ENCODE measurements around the gene MGLL. TPM values are rescaled to one million over a fixed set of nuclear protein-coding genes. Genes with fewer than 3 reads are reported as not detected.

MGLL gene
- total RNA-seq, 4 donors from 2014 or later: 12.6 to 44.8 (median 32.3) TPM

- intact Hi-C loops (cut with DNase I; ENCODE audit: low total_unique reads): no loop called here
- no peak overlapping the region for H3K27ac ChIP-seq
These were observed 141.5 kb downstream of the MGLL start for GRCh38 chr3:127680798-127681221.

GRCh38 chr3:127680146-127680661, 142.1 kb downstream of the MGLL start:
- Histone ChIP-seq H3K4me3 (no peak overlapping the region), H3K4me1 (no peaks in the 10 kb centered on the region), H3K27ac (no peak overlapping the region), H3K27me3 (no peaks in the 10 kb centered on the region), H3K36me3 (no peaks in the 10 kb centered on the region), H3K9me3 (no peaks in the 10 kb centered on the region)
- intact Hi-C loops (cut with DNase I; ENCODE audit: low total_unique reads): no loop called here
- TF ChIP-seq CTCF (IDR thresholded peaks at IDR 0.05) (no peak), POLR2A (IDR thresholded peaks at IDR 0.05) (no peak)
- DNase-seq: peak; percentile 12 to 14

More at GRCh38 chr3:127680798-127681221, 141.5 kb downstream of the MGLL start:
- Histone ChIP-seq H3K9me3 (no peaks in the 10 kb centered on the region), H3K27me3 (no peaks in the 10 kb centered on the region), H3K4me3 (no peak overlapping the region), H3K4me1 (no peaks in the 10 kb centered on the region), H3K36me3 (no peaks in the 10 kb centered on the region)
- TF ChIP-seq POLR2A (IDR thresholded peaks at IDR 0.05) (no peak), CTCF (IDR thresholded peaks at IDR 0.05) (no peak)
- DNase-seq: peak; percentile 12 to 15

- Histone ChIP-seq H3K4me1 (no peaks in the 10 kb centered on the region), H3K36me3 (no peaks in the 10 kb centered on the region), H3K9me3 (no peaks in the 10 kb centered on the region), H3K27me3 (no peaks in the 10 kb centered on the region), H3K27ac (no peak overlapping the region), H3K4me3 (no peak overlapping the region)
- peak in 1 of 2 donors; percentile 24 for DNase-seq
- intact Hi-C loops (cut with DNase I; ENCODE audit: low total_unique reads): loop anchor here (10.0 kb wide), 1 partner anchor 85 kb away; the partner anchor contains the start of genes MCM2 and TPRA1
- TF ChIP-seq POLR2A (IDR thresholded peaks at IDR 0.05): no peak
- TF ChIP-seq CTCF (IDR thresholded peaks at IDR 0.05): no peak
These were observed 142.7 kb downstream of the MGLL start for GRCh38 chr3:127679534-127680145.

- no peak for TF ChIP-seq CTCF (IDR thresholded peaks at IDR 0.05)
- Histone ChIP-seq H3K27ac (no peak overlapping the region), H3K4me1 (peaks cover 0 to 4% of the 10 kb centered on the region in 2 donors), H3K27me3 (no peaks in the 10 kb centered on the region), H3K4me3 (no peak overlapping the region), H3K36me3 (no peaks in the 10 kb centered on the region), H3K9me3 (no peaks in the 10 kb centered on the region)
- intact Hi-C loops (cut with DNase I; ENCODE audit: low total_unique reads): loop anchor here (10.0 kb wide), 1 partner anchor 84 kb away; the partner anchor contains the start of genes MCM2 and TPRA1
- peak; percentile 10 to 15 for DNase-seq
These were observed 143.4 kb downstream of the MGLL start for GRCh38 chr3:127678611-127679533.

GRCh38 chr3:127678315-127678599, 144.1 kb downstream of the MGLL start:
- no peaks in the 10 kb centered on the region for H3K27me3 ChIP-seq
- TF ChIP-seq CTCF (IDR thresholded peaks at IDR 0.05): no peak
- no peak for TF ChIP-seq POLR2A (IDR thresholded peaks at IDR 0.05)
- H3K9me3 ChIP-seq: no peaks in the 10 kb centered on the region
- no peaks in the 10 kb centered on the region for H3K36me3 ChIP-seq
- H3K4me1 ChIP-seq: peaks cover 0 to 7% of the 10 kb centered on the region in 2 donors
- no peak overlapping the region for H3K4me3 ChIP-seq
- no peak for DNase-seq
- H3K27ac ChIP-seq: no peak overlapping the region
- intact Hi-C loops (cut with DNase I; ENCODE audit: low total_unique reads): loop anchor here (10.0 kb wide), 1 partner anchor 83 kb away; the partner anchor contains the start of genes MCM2 and TPRA1
